Measurements from ENCODE around the gene TSPAN14. TPM values are rescaled to one million over a fixed set of nuclear protein-coding genes. Genes with fewer than 3 reads are reported as not detected.
A peak's percentile ranks its signal among the peaks of the same experiment; 100 is the strongest.

Gene TSPAN14
- total and polyA plus RNA-seq, 10 of the 15 experiments (the other 5 are each of a cell fraction or from before 2014, with no cell fraction given) = 2.5 to 31.7 (median 17.9) TPM

DNA sequence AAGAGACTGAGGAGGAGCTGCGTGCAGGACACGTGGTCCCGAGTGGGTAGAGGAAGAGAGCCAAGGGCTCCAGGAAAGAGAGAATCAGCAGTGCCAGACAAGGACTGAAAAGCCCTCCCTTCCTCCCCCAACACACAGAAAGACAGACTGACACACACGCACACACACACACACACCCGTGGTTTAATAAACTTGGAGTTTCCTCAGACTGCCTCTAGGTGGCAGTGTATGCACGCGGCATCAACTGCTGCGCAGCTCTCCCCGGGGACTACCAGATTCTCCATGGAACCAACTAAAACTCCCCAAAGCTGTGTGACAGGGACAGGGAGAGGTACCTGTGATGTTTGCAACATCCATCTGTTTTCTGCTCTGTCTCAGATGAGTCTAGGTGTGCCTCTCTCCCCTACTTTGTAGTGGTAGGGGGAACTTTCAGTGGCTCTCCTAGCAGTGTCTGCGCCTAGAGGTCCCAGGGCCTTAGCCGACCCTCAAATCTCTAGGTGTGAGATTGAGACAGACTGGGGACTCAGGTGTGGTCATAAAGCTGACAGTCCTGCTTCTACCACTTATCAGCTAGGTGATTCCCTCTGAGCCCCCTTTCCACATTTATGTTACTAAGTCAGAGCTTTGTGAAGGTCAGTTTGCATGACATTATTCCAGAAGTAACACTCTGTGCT lies 9.3 kb upstream of the TSPAN14 start (continued):
- TF ChIP-seq MLLT1 (IDR thresholded peaks at IDR 0.05) (0 out of 2 replicates have a peak, but pooled peaks have one; percentile 16), POLR2AphosphoS5 (IDR thresholded peaks at IDR 0.05; ENCODE audit: low read length) (no peak), PKNOX1 (IDR thresholded peaks at IDR 0.05) (peak; percentile 24; the same call in 1 of the 2 replicates), MEF2B (IDR thresholded peaks at IDR 0.05; ENCODE audit: partially characterized antibody, poor library complexity, severe bottlenecking) (peak; percentile 98), MYB (IDR thresholded peaks at IDR 0.05; ENCODE audit: borderline replicate concordance, low read depth, low read length) (peak; percentile 60; the same call in 1 of the 2 replicates), CREB1 (IDR thresholded peaks at IDR 0.05; ENCODE audit: low read depth) (0 out of 2 replicates have a peak, but pooled peaks have one; percentile 22), RAD51 (IDR thresholded peaks at IDR 0.05) (no peak), BHLHE40 (IDR thresholded peaks at IDR 0.05; ENCODE audit: borderline replicate concordance in 1 of 2, low read depth in 2 of 2, low read length in 1 of 2) (peak in 1 of 2 experiments; percentile 40; a peak in 1 of 4 replicates), GATAD2B (conservative IDR thresholded peaks at IDR 0.05; ENCODE audit: low read depth) (0 out of 2 replicates have a peak, but pooled peaks have one; percentile 37), WRNIP1 (IDR thresholded peaks at IDR 0.05; ENCODE audit: borderline replicate concordance, low read depth, low read length) (peak; percentile 78; the same call in 1 of the 2 replicates), FOXM1 (IDR thresholded peaks at IDR 0.05; ENCODE audit: low read depth, low read length) (peak; percentile 23; the same call in 1 of the 2 replicates), HDAC2 (IDR thresholded peaks at IDR 0.05) (no peak), SPI1 (IDR thresholded peaks at IDR 0.05; ENCODE audit: borderline replicate concordance, insufficient read depth, low read depth, low read length) (no peak), TARDBP (IDR thresholded peaks at IDR 0.05; ENCODE audit: borderline replicate concordance) (peak; percentile 49; the same call in 1 of the 2 replicates), NFIC (IDR thresholded peaks at IDR 0.05; ENCODE audit: low read depth, low read length) (no peak)
- TF ChIP-seq, protein P1, sequence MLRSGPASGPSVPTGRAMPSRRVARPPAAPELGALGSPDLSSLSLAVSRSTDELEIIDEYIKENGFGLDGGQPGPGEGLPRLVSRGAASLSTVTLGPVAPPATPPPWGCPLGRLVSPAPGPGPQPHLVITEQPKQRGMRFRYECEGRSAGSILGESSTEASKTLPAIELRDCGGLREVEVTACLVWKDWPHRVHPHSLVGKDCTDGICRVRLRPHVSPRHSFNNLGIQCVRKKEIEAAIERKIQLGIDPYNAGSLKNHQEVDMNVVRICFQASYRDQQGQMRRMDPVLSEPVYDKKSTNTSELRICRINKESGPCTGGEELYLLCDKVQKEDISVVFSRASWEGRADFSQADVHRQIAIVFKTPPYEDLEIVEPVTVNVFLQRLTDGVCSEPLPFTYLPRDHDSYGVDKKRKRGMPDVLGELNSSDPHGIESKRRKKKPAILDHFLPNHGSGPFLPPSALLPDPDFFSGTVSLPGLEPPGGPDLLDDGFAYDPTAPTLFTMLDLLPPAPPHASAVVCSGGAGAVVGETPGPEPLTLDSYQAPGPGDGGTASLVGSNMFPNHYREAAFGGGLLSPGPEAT (IDR thresholded peaks at IDR 0.05; ENCODE audit: low read depth) = peak; percentile 41; the same call in 1 of the 2 replicates
- TF ChIP-seq, protein P2, sequence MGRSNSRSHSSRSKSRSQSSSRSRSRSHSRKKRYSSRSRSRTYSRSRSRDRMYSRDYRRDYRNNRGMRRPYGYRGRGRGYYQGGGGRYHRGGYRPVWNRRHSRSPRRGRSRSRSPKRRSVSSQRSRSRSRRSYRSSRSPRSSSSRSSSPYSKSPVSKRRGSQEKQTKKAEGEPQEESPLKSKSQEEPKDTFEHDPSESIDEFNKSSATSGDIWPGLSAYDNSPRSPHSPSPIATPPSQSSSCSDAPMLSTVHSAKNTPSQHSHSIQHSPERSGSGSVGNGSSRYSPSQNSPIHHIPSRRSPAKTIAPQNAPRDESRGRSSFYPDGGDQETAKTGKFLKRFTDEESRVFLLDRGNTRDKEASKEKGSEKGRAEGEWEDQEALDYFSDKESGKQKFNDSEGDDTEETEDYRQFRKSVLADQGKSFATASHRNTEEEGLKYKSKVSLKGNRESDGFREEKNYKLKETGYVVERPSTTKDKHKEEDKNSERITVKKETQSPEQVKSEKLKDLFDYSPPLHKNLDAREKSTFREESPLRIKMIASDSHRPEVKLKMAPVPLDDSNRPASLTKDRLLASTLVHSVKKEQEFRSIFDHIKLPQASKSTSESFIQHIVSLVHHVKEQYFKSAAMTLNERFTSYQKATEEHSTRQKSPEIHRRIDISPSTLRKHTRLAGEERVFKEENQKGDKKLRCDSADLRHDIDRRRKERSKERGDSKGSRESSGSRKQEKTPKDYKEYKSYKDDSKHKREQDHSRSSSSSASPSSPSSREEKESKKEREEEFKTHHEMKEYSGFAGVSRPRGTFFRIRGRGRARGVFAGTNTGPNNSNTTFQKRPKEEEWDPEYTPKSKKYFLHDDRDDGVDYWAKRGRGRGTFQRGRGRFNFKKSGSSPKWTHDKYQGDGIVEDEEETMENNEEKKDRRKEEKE (IDR thresholded peaks at IDR 0.05) = no peak
- TF ChIP-seq, protein P3, sequence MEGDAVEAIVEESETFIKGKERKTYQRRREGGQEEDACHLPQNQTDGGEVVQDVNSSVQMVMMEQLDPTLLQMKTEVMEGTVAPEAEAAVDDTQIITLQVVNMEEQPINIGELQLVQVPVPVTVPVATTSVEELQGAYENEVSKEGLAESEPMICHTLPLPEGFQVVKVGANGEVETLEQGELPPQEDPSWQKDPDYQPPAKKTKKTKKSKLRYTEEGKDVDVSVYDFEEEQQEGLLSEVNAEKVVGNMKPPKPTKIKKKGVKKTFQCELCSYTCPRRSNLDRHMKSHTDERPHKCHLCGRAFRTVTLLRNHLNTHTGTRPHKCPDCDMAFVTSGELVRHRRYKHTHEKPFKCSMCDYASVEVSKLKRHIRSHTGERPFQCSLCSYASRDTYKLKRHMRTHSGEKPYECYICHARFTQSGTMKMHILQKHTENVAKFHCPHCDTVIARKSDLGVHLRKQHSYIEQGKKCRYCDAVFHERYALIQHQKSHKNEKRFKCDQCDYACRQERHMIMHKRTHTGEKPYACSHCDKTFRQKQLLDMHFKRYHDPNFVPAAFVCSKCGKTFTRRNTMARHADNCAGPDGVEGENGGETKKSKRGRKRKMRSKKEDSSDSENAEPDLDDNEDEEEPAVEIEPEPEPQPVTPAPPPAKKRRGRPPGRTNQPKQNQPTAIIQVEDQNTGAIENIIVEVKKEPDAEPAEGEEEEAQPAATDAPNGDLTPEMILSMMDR (IDR thresholded peaks at IDR 0.05 in 2 of 3, conservative IDR thresholded peaks at IDR 0.05 in 1 of 3; ENCODE audit: control insufficient read depth in 2 of 3, extremely low read depth in 1 of 3, insufficient read depth in 1 of 3, low read depth in 3 of 3, low read length in 3 of 3) = peak; percentile 90 to 99 (median 93)
